Measurements from ENCODE around the gene DHX30. TPM values are rescaled to one million over a fixed set of nuclear protein-coding genes. Genes with fewer than 3 reads are reported as not detected.

The DHX30 gene, protein sequence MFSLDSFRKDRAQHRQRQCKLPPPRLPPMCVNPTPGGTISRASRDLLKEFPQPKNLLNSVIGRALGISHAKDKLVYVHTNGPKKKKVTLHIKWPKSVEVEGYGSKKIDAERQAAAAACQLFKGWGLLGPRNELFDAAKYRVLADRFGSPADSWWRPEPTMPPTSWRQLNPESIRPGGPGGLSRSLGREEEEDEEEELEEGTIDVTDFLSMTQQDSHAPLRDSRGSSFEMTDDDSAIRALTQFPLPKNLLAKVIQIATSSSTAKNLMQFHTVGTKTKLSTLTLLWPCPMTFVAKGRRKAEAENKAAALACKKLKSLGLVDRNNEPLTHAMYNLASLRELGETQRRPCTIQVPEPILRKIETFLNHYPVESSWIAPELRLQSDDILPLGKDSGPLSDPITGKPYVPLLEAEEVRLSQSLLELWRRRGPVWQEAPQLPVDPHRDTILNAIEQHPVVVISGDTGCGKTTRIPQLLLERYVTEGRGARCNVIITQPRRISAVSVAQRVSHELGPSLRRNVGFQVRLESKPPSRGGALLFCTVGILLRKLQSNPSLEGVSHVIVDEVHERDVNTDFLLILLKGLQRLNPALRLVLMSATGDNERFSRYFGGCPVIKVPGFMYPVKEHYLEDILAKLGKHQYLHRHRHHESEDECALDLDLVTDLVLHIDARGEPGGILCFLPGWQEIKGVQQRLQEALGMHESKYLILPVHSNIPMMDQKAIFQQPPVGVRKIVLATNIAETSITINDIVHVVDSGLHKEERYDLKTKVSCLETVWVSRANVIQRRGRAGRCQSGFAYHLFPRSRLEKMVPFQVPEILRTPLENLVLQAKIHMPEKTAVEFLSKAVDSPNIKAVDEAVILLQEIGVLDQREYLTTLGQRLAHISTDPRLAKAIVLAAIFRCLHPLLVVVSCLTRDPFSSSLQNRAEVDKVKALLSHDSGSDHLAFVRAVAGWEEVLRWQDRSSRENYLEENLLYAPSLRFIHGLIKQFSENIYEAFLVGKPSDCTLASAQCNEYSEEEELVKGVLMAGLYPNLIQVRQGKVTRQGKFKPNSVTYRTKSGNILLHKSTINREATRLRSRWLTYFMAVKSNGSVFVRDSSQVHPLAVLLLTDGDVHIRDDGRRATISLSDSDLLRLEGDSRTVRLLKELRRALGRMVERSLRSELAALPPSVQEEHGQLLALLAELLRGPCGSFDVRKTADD
- 34.9 and 45.6 TPM in 2 replicates for total RNA-seq

DNA sequence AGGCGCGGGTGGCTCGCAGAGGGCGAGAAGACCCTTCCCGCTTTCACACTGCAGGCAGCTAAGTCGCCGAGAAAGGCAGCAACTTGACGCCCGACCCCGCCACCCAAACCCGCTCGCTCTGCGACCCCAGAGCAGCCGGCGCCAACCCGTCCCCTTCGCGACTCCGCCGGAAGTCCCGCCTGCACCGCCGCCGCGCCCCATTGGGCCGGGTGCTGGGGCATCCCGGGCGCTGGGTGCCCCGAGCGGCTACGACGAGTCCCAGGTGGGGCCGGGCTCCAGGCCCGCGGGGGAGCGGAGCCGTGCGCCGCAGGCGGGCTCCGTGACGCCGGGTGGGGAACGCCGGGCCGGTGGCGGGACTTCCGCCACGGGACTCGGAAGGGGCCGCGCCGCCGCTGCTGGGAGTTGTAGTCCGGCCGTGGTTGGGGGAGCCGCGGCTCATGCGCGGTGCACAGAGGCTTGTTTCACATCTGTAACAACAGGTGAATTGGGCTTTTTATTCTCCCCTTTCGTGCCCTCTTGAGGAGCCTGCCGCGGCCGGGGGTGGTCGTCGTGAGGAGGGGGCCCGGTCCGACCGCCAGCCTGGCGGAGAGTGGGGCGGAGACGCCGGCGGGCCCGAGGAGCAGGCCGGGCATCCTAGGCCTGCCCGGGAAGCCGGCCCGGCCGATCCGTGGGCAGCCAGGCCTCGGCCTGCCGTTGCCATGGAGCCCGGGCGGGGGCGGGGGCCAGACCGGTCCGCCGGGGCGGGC, at the start of gene DHX30:
Gene DHX30 (plus strand): TSS at position 405 of the 746 bp plus-strand sequence. CDS start 7,546 bp downstream, outside the sequence.

DNA sequence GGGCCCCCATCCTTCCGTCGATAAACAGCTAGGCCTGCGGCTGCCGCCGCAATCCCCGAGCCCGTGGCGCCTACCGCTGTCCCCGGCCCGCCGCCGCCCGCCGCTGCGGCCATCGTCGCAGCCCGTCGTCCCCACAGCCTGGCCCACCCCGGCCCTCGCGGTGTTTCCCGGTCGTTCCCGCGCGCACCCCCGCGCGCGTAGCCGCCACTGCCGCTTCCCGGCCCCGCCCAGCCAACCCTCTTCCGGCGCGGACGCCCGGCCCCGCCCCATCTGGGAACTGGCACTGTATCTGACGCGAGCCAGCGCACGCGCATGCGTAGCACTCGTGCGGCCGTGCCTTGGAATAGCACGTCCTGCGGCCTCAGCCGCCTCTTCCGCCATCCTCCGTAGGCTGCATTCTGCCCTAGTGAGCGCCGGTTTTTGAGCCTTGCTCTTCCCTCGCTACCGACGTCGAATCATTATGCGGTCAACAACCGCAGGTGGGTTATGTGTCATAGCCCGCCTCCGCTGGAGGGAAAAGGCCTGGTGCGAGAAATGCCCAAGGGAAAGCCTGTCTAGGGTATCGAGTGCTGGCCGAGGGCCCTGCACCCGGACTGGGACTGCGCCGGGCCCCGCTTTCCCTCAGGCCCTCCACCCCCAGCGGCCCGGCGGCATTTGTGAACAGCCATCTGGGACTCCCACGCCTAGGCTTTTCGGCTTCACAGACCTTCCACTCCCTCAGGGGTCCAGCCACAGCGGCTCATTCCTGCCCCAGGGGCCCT, 21.1 kb upstream of the DHX30 start, which contains the start of gene SMARCC1:
Gene SMARCC1 (minus strand): TSS at position 209 of the 761 bp plus-strand sequence. CDS start 96 bp downstream, at position 113.

Other genes starting within 250 kb of the DHX30 start
- gene CSPG5, start 224.3 kb upstream of the DHX30 start, total RNA-seq = not detected in 2 replicates
- 23.3 and 23.9 TPM in 2 replicates for gene SMARCC1, start 21.2 kb upstream of the DHX30 start, total RNA-seq
- gene MAP4, start 213.3 kb downstream of the DHX30 start, total RNA-seq = 94.1 and 95.4 TPM in 2 replicates

Data from cardiac ventricle fibroblast (primary cell).